ENCODE results near the gene SPEM2. TPM values are rescaled to one million over a fixed set of nuclear protein-coding genes. Genes with fewer than 3 reads are reported as not detected.

The SPEM2 gene
- polyA plus RNA-seq, 3 donors = not detected

- DNase-seq (ENCODE audit: low read depth in 3 of 3, low spot score in 2 of 3) = no peak
These were observed 14.9 kb downstream of the SPEM2 start for GRCh38 chr17:7440113-7440833.

- DNase-seq (ENCODE audit: low read depth in 3 of 3, low spot score in 2 of 3) = no peak
These were observed 15.4 kb downstream of the SPEM2 start for GRCh38 chr17:7440834-7441195.

DNA sequence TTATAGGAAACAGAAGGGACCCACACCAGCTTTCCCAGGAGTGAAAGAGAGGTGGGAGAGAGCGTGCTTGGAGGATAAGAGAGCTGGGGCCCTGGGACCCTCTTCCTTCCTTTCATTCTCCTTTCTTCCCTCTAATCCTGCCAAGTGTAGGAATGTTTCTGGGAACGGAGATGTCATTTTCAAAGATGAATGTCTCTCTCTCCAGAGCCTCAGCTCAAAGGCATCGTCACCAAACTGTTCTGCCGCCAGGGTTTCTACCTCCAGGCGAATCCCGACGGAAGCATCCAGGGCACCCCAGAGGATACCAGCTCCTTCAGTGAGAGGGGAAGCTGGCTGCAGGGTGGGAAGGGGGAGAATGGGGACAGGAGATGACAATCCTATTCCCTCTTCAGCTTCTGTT, 15.8 kb downstream of the SPEM2 start:
- no peak for DNase-seq (ENCODE audit: low read depth in 3 of 3, low spot score in 2 of 3)

- no peak for DNase-seq (ENCODE audit: low read depth in 3 of 3, low spot score in 2 of 3)
These were observed 16.7 kb downstream of the SPEM2 start for GRCh38 chr17:7442142-7442541.

DNA sequence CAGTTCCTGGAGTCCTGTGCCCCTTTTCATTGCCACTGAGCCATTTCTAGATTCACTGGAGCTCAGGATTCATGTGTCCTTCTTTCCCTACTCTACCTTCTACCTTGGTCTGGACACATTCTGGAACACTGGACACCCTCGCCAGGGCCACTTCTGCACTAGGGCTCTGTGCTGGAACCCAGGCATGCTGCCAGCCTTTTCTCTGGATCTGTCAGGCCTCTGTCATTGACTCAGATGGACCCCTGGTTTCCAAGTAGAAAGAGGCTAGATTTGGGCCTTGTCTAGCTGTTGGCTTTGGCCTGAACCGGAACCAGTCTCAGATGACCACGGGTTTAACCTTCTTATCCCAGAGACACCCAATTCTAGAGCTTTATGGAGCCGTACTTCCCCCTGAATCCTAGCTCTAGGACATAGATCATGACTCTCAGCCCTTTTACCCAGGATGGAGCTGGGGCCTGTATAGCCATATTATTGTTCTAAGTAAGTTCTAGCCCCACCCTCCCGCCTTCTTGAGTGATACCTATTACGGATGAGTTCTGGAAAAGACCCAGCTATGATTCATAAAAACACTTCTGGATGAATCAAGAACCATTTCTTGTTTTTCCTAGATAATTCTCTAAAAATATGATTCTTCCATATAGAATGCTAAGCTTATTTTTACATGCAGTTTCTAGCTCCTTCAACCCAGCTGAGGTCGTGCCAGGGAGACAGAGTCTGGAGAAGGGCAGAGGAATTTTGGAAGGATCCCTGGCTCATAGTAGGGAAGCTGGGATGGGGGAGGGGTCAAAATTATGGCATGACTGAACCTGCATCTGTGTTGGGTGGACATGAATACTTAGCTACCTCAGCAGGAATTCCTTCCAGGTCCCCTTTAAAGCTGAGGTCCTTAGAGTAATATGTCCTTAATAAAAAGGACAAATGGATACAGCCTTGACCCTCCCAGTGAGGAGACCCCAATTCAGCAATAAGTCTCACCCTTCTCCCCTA, 18.4 kb downstream of the SPEM2 start:
- no peak for DNase-seq (ENCODE audit: low read depth in 3 of 3, low spot score in 2 of 3)

- DNase-seq (ENCODE audit: low read depth in 3 of 3, low spot score in 2 of 3) = no peak
These were observed 19.5 kb downstream of the SPEM2 start, which contains the start of gene CHRNB1 for GRCh38 chr17:7444682-7445618. CHRNB1 (plus strand) TSS chr17:7445061; CDS start chr17:7445128, 67 bp downstream.

GRCh38 chr17:7445619-7445968, 20.2 kb downstream of the SPEM2 start:
- no peak for DNase-seq (ENCODE audit: low read depth in 3 of 3, low spot score in 2 of 3)

DNA sequence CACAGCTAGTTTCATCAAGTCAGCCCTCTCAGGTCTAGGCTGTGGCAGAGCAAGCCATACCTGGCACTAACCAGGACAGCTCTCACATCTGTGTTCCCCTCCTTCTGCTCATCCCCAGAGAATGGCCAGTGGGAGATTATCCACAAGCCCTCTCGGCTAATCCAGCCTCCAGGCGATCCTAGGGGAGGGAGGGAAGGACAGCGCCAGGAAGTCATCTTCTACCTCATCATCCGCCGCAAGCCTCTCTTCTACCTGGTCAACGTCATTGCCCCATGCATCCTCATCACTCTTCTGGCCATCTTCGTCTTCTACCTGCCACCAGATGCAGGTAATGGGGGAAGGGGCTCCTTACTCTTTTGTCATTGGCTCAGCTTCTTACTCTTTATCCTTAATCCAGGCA, 23.0 kb downstream of the SPEM2 start:
- DNase-seq (ENCODE audit: low read depth in 3 of 3, low spot score in 2 of 3) = no peak

DNA sequence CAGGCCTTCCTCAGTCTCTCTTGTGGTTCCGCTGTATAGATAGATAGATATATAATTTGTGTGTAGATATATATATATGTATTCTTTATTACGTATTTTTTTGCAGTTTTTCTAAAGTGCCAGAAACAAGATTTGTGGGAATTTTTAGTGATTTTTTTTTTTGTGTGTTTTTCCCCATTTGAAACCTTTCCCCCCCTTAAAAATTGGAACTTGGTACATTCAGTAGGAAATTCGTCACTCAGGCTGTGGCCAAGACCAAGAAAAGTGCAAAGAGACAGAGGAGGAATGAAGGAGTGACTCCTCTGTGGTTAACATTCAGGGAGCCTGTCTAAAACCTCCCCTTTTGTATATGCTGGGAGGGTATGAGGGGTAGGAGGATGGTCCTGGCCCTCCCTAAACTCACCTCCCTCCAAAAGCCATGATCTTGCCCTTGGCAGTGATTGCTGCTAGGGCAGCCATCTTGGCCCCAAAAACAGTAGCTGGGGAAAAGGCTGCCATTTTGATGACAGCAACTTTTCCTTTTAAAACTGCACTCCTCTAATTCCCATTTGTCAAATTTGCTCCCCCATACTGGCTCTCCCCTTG, 34.6 kb downstream of the SPEM2 start:
- no peak for DNase-seq (ENCODE audit: low read depth in 3 of 3, low spot score in 2 of 3)

- no peak for DNase-seq (ENCODE audit: low read depth in 3 of 3, low spot score in 2 of 3)
These were observed 35.6 kb downstream of the SPEM2 start for GRCh38 chr17:7460850-7461660.

DNA sequence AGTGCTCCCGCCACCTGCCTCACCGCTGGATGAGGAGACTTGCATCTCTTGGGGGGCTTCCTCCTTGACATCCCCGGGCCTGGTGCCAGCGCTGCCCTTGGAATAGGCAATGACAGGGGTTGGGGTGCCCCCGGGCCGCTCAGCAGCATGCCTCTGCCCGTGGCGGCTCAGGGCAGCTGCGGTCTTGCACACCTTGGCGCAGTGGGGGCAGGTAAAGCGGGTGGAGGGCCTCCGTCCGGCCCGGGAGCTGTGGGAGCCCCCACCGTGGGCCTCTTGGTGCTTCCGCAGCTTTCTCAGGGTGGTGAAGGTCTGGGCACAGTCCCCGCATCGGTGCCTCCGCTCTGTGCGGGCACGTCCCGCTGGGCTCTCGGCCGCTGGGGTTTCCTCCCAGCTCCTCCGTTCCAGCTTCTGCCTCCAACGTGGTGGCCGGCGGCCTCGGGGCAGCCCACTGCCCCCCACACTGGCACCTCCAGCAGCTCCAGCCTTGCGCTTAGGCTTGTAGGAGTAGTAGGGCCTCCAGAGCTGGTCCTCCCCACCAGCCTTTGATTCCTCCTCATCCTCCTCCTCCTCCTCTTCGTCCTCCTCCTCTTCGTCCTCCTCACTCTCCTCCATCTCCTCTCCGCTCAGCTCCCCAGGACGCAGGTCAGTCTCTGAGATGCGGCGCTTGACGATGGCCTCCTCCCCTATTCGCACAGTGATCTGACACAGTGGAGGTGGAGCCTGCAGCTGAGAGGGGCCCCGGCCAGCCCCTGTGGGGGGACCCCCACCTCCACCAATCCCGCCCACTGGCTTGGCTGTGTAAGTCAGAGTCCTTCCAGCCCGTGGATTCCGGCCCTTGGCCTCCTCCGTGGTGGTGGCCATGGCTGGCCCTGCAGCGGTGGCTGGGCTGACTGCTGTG, 37.3 kb downstream of the SPEM2 start:
- no peak for DNase-seq (ENCODE audit: low read depth in 3 of 3, low spot score in 2 of 3)

DNA sequence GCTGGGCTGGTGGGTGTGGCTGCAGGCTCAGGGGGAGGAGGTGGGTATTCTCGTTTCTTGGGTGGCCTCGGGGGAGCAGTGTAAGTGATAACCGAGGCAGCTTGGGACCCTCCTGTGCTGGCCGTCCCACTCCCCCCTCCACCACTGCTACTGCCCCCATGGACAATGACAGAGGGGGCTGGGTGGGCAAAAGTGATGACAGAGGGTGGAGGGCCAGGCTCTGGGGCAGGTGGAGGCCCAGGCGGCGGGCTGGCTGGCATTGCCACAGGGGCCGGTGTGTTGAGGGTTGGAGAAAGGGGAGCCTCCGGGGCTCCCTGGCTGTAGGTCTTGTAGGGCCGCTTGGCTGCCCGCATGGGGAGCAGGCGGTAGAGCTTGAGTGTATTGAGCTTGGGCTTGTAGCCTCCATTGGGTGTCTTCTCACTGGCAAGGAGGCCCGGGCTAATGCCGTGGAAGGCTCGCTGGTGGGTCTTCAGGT, 38.0 kb downstream of the SPEM2 start:
- no peak for DNase-seq (ENCODE audit: low read depth in 3 of 3, low spot score in 2 of 3)

DNA sequence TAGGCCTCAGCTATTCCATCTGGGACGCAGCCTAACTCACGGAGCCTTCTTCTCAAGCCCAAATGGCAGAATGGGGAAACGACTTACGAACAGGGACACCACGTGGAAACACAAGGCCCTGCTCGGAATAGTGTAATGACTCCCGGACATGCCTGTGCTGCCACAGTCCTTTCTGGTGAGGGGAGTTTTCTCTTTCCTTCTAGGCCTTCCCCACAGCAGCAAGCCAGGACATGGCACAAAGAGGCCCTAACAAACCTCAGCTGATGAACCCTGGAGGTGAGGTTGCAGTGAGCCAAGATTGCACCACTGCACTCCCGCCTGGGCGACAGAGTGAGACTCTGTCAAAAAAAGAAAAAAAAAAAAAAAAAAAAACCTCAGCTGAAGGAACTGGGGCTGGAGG, 38.7 kb downstream of the SPEM2 start:
- DNase-seq (ENCODE audit: low read depth in 3 of 3, low spot score in 2 of 3) = no peak

DNA sequence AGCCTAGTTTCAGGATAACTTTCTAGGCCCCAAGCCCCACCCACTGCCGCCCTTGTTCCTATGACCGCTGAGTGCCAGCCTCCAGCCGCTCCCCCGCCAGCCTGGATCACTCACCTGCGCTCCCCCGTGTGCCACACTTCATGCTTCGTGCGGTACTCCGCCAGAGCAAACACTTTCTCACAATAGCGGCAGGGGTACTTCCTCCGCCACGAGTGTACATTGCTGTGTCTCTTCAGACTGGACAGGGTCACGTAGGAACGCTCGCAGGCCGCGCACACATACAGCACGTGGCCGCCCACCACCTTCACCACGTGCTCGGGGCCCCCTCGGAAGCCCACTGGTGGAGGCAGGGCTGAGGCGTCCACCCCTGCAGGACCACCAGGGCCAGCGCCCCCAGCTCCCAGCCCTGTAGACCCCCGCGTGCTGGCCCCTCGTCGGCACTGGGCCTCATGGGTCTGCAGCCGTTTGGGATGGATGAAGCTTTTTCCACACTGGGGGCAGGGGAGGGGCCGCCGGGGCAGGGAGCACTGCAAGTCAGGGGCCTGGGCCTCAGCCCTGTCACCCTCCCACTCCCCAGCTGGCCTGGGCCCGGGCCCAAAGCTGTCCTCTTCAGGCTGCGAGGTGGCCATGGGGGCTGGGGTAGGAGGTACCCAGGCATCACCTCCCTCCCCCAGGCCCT, 40.3 kb downstream of the SPEM2 start:
- no peak for DNase-seq (ENCODE audit: low read depth in 3 of 3, low spot score in 2 of 3)

GRCh38 chr17:7466318-7466638, 40.9 kb downstream of the SPEM2 start:
- no peak for DNase-seq (ENCODE audit: low read depth in 3 of 3, low spot score in 2 of 3)

DNA sequence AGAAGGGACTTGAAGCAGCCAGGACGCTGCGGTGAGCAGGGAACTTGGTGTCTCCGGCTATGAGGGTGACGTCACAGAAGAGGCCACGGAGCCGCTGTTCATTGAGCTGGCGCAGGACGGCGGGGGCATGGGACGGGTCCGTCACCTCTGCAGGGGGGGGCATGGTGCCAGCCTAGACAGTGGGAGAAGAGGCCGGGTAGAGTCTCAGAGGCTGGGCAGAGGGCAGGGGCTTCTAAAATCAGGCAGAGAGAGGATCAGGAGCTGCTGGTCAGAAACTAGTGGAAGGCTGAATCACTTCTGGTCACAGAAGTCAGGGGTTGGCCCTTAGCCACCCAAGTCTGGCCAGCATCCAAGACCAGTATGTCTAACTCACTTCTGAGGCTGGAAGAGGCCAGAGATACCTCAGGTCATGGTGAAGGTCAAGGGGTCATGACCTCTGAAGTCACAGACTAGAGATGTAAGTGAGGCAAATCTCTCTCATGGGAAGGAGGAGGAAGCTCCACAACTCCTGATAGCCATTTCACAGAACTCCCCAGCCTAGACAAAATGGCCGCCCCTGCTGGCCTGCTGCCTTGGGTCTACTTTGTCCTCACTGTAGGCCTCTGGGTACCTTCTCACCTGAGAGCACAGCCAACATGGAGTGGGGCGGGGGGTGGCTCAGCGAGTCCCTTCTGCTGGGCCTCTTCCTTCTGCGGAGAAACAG, 41.4 kb downstream of the SPEM2 start:
- no peak for DNase-seq (ENCODE audit: low read depth in 3 of 3, low spot score in 2 of 3)

GRCh38 chr17:7467498-7467897, 42.1 kb downstream of the SPEM2 start:
- DNase-seq (ENCODE audit: low read depth in 3 of 3, low spot score in 2 of 3) = no peak
